Panc1 (cell line): ENCODE data around the gene SHROOM3. TPM values are rescaled to one million over a fixed set of nuclear protein-coding genes. Genes with fewer than 3 reads are reported as not detected.

Experiments used
- ATAC-seq: fragments of 200-7000 bp; cut with Tn5 transposase; 2 replicates; pipeline ENCODE4 v1.9.1; 2020; ENCODE audit warnings: mild to moderate bottlenecking, moderate library complexity
- BruUV-seq: library from RNA; stranded (reverse); fragments of 400-500 nt; replicated peaks from 2 replicates; lab custom pipeline; 2021; lab: Mats Ljungman, UMichigan
- CTCF ChIA-PET: fragments of 300-600 bp; sonication (Branson Sonifier 250); formaldehyde crosslinking; loops from one replicate; lab custom pipeline; 2022; ENCODE audit warnings: antibody characterized with exemption; lab: Charles Lee
- POLR2A ChIA-PET: fragments of 300-600 bp; sonication (Branson Sonifier 250); formaldehyde crosslinking; loops from one replicate; lab custom pipeline; 2022; ENCODE audit warnings: antibody characterized with exemption; lab: Charles Lee
- DNase-seq: peaks from one replicate; pipeline ENCODE4 v3.0.0-alpha.2; 2010; ENCODE audit warnings: low read depth, low spot score
- H3K27ac ChIP-seq: 2 replicates; pipeline ENCODE4 v1.5.1; 2011; ENCODE audit warnings: mild to moderate bottlenecking, low read length, inconsistent platforms
- H3K27me3 ChIP-seq: fragments of 200-500 bp; sonication (Bioruptor generic); 2 replicates; pipeline ENCODE4 v1.6.0; 2014; ENCODE audit warnings: low read length, inconsistent platforms; ENCODE audit not compliant: control insufficient read depth, insufficient read depth
- H3K36me3 ChIP-seq: fragments of 200-500 bp; sonication (Bioruptor generic); 2 replicates; pipeline ENCODE4 v1.5.1; 2014; ENCODE audit warnings: inconsistent platforms, mild to moderate bottlenecking, low read length, moderate library complexity; ENCODE audit not compliant: control insufficient read depth, insufficient read depth
- H3K4me1 ChIP-seq: 2 replicates; pipeline ENCODE4 v1.5.1; 2011; ENCODE audit warnings: inconsistent platforms, mild to moderate bottlenecking, low read length, moderate library complexity; ENCODE audit not compliant: control insufficient read depth, insufficient read depth
- H3K4me3 ChIP-seq, 2 experiments: 2 replicates each; pipeline ENCODE4 v1.5.1; 2011 to 2012; ENCODE audit warnings: low read depth in 2 of 2, low read length in 2 of 2, mild to moderate bottlenecking in 2 of 2, inconsistent platforms in 1 of 2, moderate library complexity in 1 of 2
- H3K9me3 ChIP-seq: fragments of 200-500 bp; sonication (Bioruptor generic); 2 replicates; pipeline ENCODE4 v1.5.1; 2014; ENCODE audit warnings: low read depth, mild to moderate bottlenecking, inconsistent platforms, low read length, moderate library complexity; ENCODE audit not compliant: control insufficient read depth, insufficient read depth
- POLR2AphosphoS5 ChIP-seq: IDR thresholded peaks from 2 replicates; pipeline ENCODE4 v1.6.1; 2012; ENCODE audit warnings: mild to moderate bottlenecking, low read depth, low read length, moderate library complexity
- REST ChIP-seq, 2 experiments: IDR thresholded peaks; 2 replicates each; pipeline ENCODE4 v1.6.1; 2011 to 2012; ENCODE audit warnings: low read depth in 2 of 2, control low read depth in 1 of 2, low read length in 1 of 2, mild to moderate bottlenecking in 1 of 2, moderate library complexity in 1 of 2; ENCODE audit not compliant: insufficient read depth in 1 of 2
- SIN3A ChIP-seq: IDR thresholded peaks from 2 replicates; pipeline ENCODE4 v1.6.1; 2012; ENCODE audit warnings: low read depth, mild to moderate bottlenecking, low read length, moderate library complexity, borderline replicate concordance; ENCODE audit not compliant: insufficient read depth
- TCF7L2 ChIP-seq: IDR thresholded peaks from 2 replicates; pipeline ENCODE4 v1.6.1; 2011; ENCODE audit warnings: mild to moderate bottlenecking, low read depth, low read length, inconsistent platforms
- in situ Hi-C: cut with HindIII; loops from 2 replicates; pipeline ENCODE4 v1.10.0; 2016; ENCODE audit warnings: low sequenced_read_pairs, low pct_unique_long_range_greater_than_20kb
- intact Hi-C: fragments of 100-400 bp; cut with micrococcal nuclease; formaldehyde crosslinking; loops from one replicate; pipeline ENCODE4 v1.10.0; 2022; ENCODE audit not compliant: unreplicated experiment
- total RNA-seq: library from RNA; stranded (reverse); gene quantifications from one replicate; pipeline ENCODE4 v1.2.1, GENCODE V29; 2021; ENCODE audit not compliant: unreplicated experiment
- TF ChIP-seq, protein P1 (sequence below): fragments of 450-650 bp; IDR thresholded peaks from 2 replicates; pipeline ENCODE4 v1.5.1; 2017; ENCODE audit warnings: mild to moderate bottlenecking

SHROOM3 gene
- total RNA-seq, 1 experiment from 2014 or later, result 7.2 TPM

DNA sequence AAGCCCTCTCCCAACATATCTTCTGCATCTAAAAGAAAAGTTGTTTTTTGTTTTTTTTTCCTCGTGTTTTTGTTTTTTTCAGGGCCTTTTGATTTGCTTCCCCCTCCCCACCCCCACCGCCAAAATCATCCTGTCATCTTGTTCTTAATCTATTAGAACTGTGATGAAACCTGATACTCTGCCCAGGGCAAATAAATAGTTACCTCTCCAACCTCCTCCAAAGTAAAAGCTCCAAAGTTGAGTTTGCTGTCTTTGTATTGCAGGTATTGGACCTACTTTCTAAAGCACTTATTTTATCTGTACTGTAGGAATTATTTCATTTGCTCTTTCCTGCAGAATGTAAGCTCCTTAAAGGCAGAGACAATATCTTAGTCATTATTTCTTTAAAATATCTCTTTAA lies 290.0 kb downstream of the SHROOM3 start:
- ChIA-PET POLR2A (no interaction called here), CTCF (no interaction called here)
- ATAC-seq (no peak), DNase-seq (no peak)
- H3K36me3 ChIP-seq, result no peaks in the 10 kb centered on the region
- H3K27ac ChIP-seq, result no peak overlapping the region
- TF ChIP-seq, protein P1, sequence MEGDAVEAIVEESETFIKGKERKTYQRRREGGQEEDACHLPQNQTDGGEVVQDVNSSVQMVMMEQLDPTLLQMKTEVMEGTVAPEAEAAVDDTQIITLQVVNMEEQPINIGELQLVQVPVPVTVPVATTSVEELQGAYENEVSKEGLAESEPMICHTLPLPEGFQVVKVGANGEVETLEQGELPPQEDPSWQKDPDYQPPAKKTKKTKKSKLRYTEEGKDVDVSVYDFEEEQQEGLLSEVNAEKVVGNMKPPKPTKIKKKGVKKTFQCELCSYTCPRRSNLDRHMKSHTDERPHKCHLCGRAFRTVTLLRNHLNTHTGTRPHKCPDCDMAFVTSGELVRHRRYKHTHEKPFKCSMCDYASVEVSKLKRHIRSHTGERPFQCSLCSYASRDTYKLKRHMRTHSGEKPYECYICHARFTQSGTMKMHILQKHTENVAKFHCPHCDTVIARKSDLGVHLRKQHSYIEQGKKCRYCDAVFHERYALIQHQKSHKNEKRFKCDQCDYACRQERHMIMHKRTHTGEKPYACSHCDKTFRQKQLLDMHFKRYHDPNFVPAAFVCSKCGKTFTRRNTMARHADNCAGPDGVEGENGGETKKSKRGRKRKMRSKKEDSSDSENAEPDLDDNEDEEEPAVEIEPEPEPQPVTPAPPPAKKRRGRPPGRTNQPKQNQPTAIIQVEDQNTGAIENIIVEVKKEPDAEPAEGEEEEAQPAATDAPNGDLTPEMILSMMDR, result no peak
- TF ChIP-seq POLR2AphosphoS5, result no peak
- TF ChIP-seq SIN3A, result no peak
- TF ChIP-seq REST (IDR thresholded peaks at IDR 0.05; ENCODE audit: insufficient read depth in 1 of 2, low read depth in 2 of 2, low read length in 1 of 2), result no peak
- TF ChIP-seq TCF7L2, result no peak
- BruUV-seq, result no TSS peak
- H3K9me3 ChIP-seq, result no peaks in the 10 kb centered on the region
- no peak overlapping the region for H3K4me3 ChIP-seq
- in situ Hi-C loops (no loop called here), intact Hi-C loops (no loop called here)
- no peaks in the 10 kb centered on the region for H3K27me3 ChIP-seq
- peaks cover 10% of the 10 kb centered on the region; the same call in 1 of the 2 replicates for H3K4me1 ChIP-seq

- DNase-seq (no peak), ATAC-seq (no peak)
- no TSS peak for BruUV-seq
- Histone ChIP-seq H3K27ac (no peak overlapping the region), H3K4me1 (peaks cover 10% of the 10 kb centered on the region; the same call in 1 of the 2 replicates), H3K9me3 (no peaks in the 10 kb centered on the region), H3K36me3 (no peaks in the 10 kb centered on the region), H3K27me3 (no peaks in the 10 kb centered on the region), H3K4me3 (no peak overlapping the region)
- ChIA-PET CTCF (no interaction called here), POLR2A (interaction anchor here (0.6 kb wide), 1 partner anchor 137 kb away, joined by 4 read pairs; no protein-coding TSS in a partner anchor)
- intact Hi-C loops (no loop called here), in situ Hi-C loops (no loop called here)
- TF ChIP-seq REST (IDR thresholded peaks at IDR 0.05; ENCODE audit: insufficient read depth in 1 of 2, low read depth in 2 of 2, low read length in 1 of 2), result no peak
- TF ChIP-seq, protein P1, result no peak
Measured at GRCh38 chr4:76726176-76726575, 291.1 kb downstream of the SHROOM3 start.
